DMS114 treated with DMSO at 0.1 percent for 48 hours (cell line): ENCODE measurements around the gene ACSBG1.
"Not testable (repeated sequence)": the region's sequence is repeated elsewhere in the genome, so short reads cannot be mapped to it uniquely, and the experiment has no call there.

Experiments
- DNase-seq: peaks from one replicate; lab custom pipeline; 2025; ENCODE audit not compliant: unreplicated experiment; lab: John Stamatoyannopoulos, UW

ACSBG1 gene

GRCh38 chr15:78251136-78251535 lies 16.8 kb upstream of the ACSBG1 start:
- DNase-seq: no peak

GRCh38 chr15:78249131-78249530 lies 14.8 kb upstream of the ACSBG1 start:
- DNase-seq: no peak

- no peak for DNase-seq
Measured at GRCh38 chr15:78247911-78248310, 13.5 kb upstream of the ACSBG1 start.

- not testable (repeated sequence) for DNase-seq
Measured at GRCh38 chr15:78245976-78246620, 11.7 kb upstream of the ACSBG1 start.

GRCh38 chr15:78245392-78245791 lies 11.0 kb upstream of the ACSBG1 start:
- not testable (repeated sequence) for DNase-seq

- DNase-seq: no peak
Measured at GRCh38 chr15:78244893-78245292, 10.5 kb upstream of the ACSBG1 start.

GRCh38 chr15:78244101-78244500 lies 9.7 kb upstream of the ACSBG1 start:
- DNase-seq: no peak

- no peak for DNase-seq
Measured at GRCh38 chr15:78243491-78243941, 9.2 kb upstream of the ACSBG1 start.

GRCh38 chr15:78243058-78243457 lies 8.7 kb upstream of the ACSBG1 start:
- no peak for DNase-seq

GRCh38 chr15:78242128-78242527 lies 7.8 kb upstream of the ACSBG1 start:
- DNase-seq: no peak

- peak; percentile 69 for DNase-seq
Measured at GRCh38 chr15:78241017-78241416, 6.7 kb upstream of the ACSBG1 start.

GRCh38 chr15:78239811-78240210 lies 5.4 kb upstream of the ACSBG1 start:
- no peak for DNase-seq

GRCh38 chr15:78237146-78237545 lies 2.8 kb upstream of the ACSBG1 start:
- DNase-seq: no peak

GRCh38 chr15:78236491-78236890 lies 2.1 kb upstream of the ACSBG1 start:
- no peak for DNase-seq

GRCh38 chr15:78233496-78233895 lies 869 bp downstream of the ACSBG1 start:
- no peak for DNase-seq

GRCh38 chr15:78232951-78233350 lies 1.4 kb downstream of the ACSBG1 start:
- DNase-seq: no peak

- no peak for DNase-seq
Measured at GRCh38 chr15:78229431-78230406, 4.6 kb downstream of the ACSBG1 start.

GRCh38 chr15:78228356-78228996 lies 5.9 kb downstream of the ACSBG1 start:
- DNase-seq: no peak

- no peak for DNase-seq
Measured at GRCh38 chr15:78225783-78226541, 8.4 kb downstream of the ACSBG1 start.

- no peak for DNase-seq
Measured at GRCh38 chr15:78224023-78224411, 10.3 kb downstream of the ACSBG1 start.
